ENCODE data around the gene PLCB2. TPM values are rescaled to one million over a fixed set of nuclear protein-coding genes. Genes with fewer than 3 reads are reported as not detected.

The PLCB2 gene
- total and polyA plus RNA-seq, 2 donors (not counting 1 experiment from before 2014, with no cell fraction given) = 166 to 312 TPM

- ChIA-PET CTCF (interaction anchor here (1.2 to 4.8 kb wide), 5 partner anchors 10 to 49 kb away, joined by 3 to 36 read pairs (median 21); partner anchors contain the start of gene PLCB2), POLR2A (no interaction called here)
- Histone ChIP-seq H3K27ac (ENCODE audit: low read length in 2 of 2) (no peak overlapping the region), H3K4me1 (ENCODE audit: control insufficient read depth in 2 of 2, insufficient read depth in 2 of 2, low read length in 2 of 2) (no peaks in the 10 kb centered on the region), H3K9ac (ENCODE audit: low read length) (no peak overlapping the region), H4K20me1 (ENCODE audit: control insufficient read depth, insufficient read depth, low read length, poor library complexity, severe bottlenecking) (no peaks in the 10 kb centered on the region), H3K79me2 (ENCODE audit: control insufficient read depth, insufficient read depth, low read length) (no peaks in the 10 kb centered on the region), H3K36me3 (replicated peaks in 1 of 2; ENCODE audit: control extremely low read depth in 1 of 2, control insufficient read depth in 1 of 2, extremely low read depth in 1 of 2, insufficient read depth in 2 of 2, low read length in 1 of 2) (peaks cover 0 to 43% of the 10 kb centered on the region in 2 experiments), H2AFZ (ENCODE audit: insufficient read depth, low read depth, low read length, poor library complexity, severe bottlenecking) (no peak overlapping the region), H3K27me3 (replicated peaks in 1 of 4; ENCODE audit: control extremely low read depth in 1 of 4, control insufficient read depth in 3 of 4, insufficient read depth in 4 of 4, low read length in 3 of 4) (no peaks in the 10 kb centered on the region), H3K9me3 (ENCODE audit: control extremely low read depth in 1 of 3, control insufficient read depth in 2 of 3, insufficient read depth in 1 of 3, low read length in 2 of 3) (no peaks in the 10 kb centered on the region), H3K4me2 (replicated peaks; ENCODE audit: low read depth, low read length, poor library complexity, severe bottlenecking) (no peak overlapping the region), H3K4me3 (ENCODE audit: control extremely low read depth in 1 of 5, extremely low read depth in 1 of 5, insufficient read depth in 1 of 5, low read depth in 2 of 5, low read length in 4 of 5) (no peak overlapping the region)
- ATAC-seq (ENCODE audit: low read depth) (no peak), DNase-seq (no peak)
- TF ChIP-seq CTCF (IDR thresholded peaks at IDR 0.05) (no peak), EZH2 (IDR thresholded peaks at IDR 0.05; ENCODE audit: borderline replicate concordance, insufficient read depth, low read depth, low read length, poor library complexity, severe bottlenecking) (no peak)
- Mint-ChIP-seq H3K4me1 (no peaks in the 10 kb centered on the region), H3K27me3 (no peaks in the 10 kb centered on the region), H3K4me3 (no peak overlapping the region), H3K9me3 (ENCODE audit: insufficient read depth) (no peaks in the 10 kb centered on the region), H3K27ac (no peak overlapping the region)
- 92% methylated on average over 6 of the region's 6 CpGs for WGBS (ENCODE audit: insufficient coverage)
- intact Hi-C loops (cut with micrococcal nuclease) = no loop called here
Measured at GRCh38 chr15:40289140-40289775, 18.5 kb downstream of the PLCB2 start.

GRCh38 chr15:40287968-40288367 is 19.8 kb downstream of the PLCB2 start:
- Mint-ChIP-seq H3K27ac (no peak overlapping the region), H3K4me3 (no peak overlapping the region), H3K27me3 (no peaks in the 10 kb centered on the region), H3K9me3 (ENCODE audit: insufficient read depth) (no peaks in the 10 kb centered on the region), H3K4me1 (peaks cover 5% of the 10 kb centered on the region)
- intact Hi-C loops (cut with micrococcal nuclease) = no loop called here
- Histone ChIP-seq H3K4me3 (ENCODE audit: control extremely low read depth in 1 of 5, extremely low read depth in 1 of 5, insufficient read depth in 1 of 5, low read depth in 2 of 5, low read length in 4 of 5) (no peak overlapping the region), H3K4me1 (ENCODE audit: control insufficient read depth in 2 of 2, insufficient read depth in 2 of 2, low read length in 2 of 2) (peaks cover 6 to 7% of the 10 kb centered on the region in 2 donors), H3K36me3 (replicated peaks in 1 of 2; ENCODE audit: control extremely low read depth in 1 of 2, control insufficient read depth in 1 of 2, extremely low read depth in 1 of 2, insufficient read depth in 2 of 2, low read length in 1 of 2) (peaks cover 0 to 36% of the 10 kb centered on the region in 2 experiments), H3K79me2 (ENCODE audit: control insufficient read depth, insufficient read depth, low read length) (no peaks in the 10 kb centered on the region), H3K9me3 (ENCODE audit: control extremely low read depth in 1 of 3, control insufficient read depth in 2 of 3, insufficient read depth in 1 of 3, low read length in 2 of 3) (peaks cover 0 to 1% (median 0%) of the 10 kb centered on the region in 3 donors), H3K27ac (ENCODE audit: low read length in 2 of 2) (no peak overlapping the region), H4K20me1 (ENCODE audit: control insufficient read depth, insufficient read depth, low read length, poor library complexity, severe bottlenecking) (no peaks in the 10 kb centered on the region), H3K27me3 (replicated peaks in 1 of 4; ENCODE audit: control extremely low read depth in 1 of 4, control insufficient read depth in 3 of 4, insufficient read depth in 4 of 4, low read length in 3 of 4) (peaks cover 0 to 2% (median 0%) of the 10 kb centered on the region in 4 experiments), H3K4me2 (replicated peaks; ENCODE audit: low read depth, low read length, poor library complexity, severe bottlenecking) (no peak overlapping the region), H2AFZ (ENCODE audit: insufficient read depth, low read depth, low read length, poor library complexity, severe bottlenecking) (no peak overlapping the region), H3K9ac (ENCODE audit: low read length) (no peak overlapping the region)
- ATAC-seq (ENCODE audit: low read depth) (no peak), DNase-seq (no peak)
- ChIA-PET CTCF (interaction anchor here (1.3 to 4.8 kb wide), 4 partner anchors 9 to 50 kb away, joined by 4 to 36 read pairs (median 22); partner anchors contain the start of gene PLCB2), POLR2A (no interaction called here)
- WGBS (ENCODE audit: insufficient coverage) = 96% methylated on average over 4 of the region's 4 CpGs
- TF ChIP-seq EZH2 (IDR thresholded peaks at IDR 0.05; ENCODE audit: borderline replicate concordance, insufficient read depth, low read depth, low read length, poor library complexity, severe bottlenecking) (no peak), CTCF (IDR thresholded peaks at IDR 0.05) (no peak)
